T-helper 2 cell (primary cell): ENCODE measurements around the gene CD52.
A peak's percentile ranks its signal among the peaks of the same experiment; 100 is the strongest.

Source experiments
- DNase-seq, 5 experiments: peaks; one replicate each; pipeline versions ENCODE4 v3.0.0 to v3.0.0-alpha.2; 2012 to 2022

CD52 gene

DNA sequence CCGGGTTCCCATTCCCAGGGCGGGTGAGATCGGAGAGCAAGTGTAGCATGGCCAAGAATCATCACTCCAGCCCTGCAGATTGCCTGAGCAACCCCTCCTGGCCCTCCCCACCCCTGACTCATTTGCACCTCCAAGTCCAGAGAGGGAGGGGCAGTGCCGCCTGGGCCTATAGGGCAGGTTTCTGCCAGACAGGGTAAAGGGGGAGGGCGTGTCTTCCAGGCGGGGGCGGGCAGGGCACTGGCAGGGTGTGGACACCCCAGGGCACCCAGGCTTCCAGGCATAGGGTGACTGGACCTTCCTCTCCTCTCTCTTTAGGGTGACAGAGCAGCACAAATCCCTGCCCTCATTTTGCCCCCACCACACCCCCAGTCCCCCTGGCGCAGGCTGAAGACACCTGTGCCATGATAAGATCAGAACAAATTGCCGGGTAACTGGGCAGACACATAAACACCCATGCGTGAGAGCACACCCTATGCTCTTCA is 39.4 kb downstream of the CD52 start:
- no peak for DNase-seq

DNA sequence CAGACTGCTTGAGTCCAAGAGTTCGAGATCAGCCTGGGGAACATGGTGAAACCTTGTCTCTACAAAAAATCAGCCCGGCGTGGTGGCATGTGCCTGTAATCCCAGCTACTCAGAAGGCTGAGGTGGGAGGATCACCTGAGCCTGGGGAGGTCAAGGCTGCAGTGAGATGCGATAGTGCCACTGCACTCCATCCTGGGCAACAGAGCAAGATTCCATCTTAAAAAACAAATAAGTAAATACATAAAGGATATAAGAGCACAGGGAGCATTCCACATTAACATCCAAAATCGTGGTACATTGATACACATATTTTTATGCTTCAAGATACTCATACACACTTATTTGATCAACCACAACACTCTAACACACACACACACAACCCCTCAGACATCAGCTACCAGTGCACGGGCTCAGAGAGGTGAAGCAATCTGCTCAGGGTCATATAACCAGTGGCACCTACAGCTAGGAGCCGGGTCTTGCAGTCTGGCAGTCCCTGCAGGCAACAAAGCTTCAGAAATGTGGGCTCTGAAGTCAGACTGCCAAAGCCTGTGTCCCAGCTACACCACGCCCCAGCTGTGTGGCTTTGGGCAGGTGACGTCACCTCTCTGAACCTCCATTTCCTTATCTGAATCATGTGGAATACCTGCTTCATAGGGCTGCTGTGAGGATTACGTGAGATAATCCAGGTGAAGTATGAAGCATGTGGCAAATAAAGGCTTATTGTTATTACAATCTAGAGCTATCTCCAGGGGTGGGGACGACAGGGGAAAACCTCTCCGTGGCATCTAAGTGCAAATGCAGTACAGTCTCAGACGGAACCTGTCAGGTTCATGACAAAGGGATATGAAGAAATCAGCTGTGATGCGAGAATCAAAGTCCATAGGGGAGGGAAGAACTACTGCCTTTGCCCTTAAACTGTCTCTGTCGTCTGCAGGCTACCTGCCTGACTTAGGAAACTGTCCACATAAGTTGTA is 40.9 kb downstream of the CD52 start:
- DNase-seq, result peak; percentile 25 to 79 (median 69)

DNA sequence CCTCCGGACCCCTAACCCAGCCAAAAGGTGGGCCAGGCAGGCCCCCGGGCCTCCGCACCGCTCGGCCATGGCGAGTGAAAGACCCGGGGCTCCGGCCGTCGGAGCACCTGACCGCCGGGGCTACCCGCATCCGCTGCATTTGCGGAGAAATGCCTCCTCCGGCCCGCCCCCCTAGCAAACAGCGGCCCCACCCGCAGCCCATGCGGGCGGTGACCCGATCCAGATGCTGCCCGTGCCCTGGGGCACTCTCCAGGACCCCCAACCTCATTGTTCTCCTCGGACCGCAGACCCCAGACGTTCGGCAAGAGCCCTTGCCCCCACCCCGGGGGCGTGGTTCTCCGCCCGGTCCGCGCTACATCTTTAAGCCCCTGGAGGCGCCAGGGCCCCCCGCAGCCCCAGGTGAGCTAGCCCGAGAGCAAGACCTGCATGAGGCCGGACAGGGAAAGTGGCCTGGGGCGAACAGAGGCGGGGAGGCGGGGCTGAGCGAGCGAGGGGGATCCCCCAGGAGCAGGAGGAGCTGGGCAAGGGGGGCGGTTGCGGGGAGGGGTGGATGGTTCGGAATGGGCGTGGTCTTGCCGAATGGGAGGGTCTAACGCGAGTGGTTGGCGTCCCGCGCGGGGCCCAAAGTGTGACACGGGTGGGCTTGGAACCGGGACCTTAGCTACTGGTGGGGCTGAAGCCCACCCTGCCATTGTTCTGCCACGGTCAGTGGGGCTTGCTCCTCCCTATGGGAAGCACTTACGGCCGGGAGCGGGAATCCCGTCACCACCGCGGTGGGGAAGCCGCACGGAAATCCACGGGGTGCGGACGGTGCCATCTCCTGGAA is 42.4 kb downstream of the CD52 start:
- peak in 4 of 5 experiments; percentile 18 to 49 (median 41) for DNase-seq

DNA sequence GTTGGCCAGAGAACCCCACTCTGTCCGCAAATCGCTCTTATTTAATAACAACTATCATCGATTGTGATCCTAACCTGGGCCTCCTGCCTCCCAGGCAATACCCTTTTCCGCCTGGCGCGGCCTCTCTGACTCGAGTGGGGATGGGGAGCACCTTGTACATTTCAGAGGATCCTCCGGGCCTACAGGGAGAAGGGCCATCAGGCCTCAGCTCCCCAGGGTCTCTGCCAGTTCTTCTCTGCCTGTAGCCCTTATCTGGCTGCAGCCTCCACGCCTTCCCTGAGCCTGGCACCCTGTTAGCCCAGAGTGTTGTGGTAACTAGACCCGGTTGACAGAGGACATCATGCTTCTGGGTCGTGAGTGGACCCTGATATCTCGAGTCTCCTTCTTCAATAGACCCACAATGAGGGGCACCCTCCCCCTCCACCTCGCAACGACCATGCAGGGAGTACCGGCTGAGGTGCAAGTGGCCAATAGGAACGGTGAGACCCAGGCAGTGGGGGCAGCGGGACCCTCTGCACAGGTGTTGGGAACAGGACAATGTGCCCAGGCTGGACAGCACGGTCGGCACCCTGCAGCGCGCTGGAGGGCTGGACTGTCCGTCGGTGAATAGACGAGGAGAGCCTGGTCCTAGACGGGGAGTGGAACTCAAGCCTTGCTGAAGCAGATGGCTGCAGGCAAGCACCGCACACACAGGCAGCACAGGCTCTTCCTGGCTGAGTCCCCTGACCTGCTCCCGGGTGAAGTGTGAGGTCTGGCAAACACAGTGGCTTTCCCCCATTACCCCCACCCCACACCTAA is 43.2 kb downstream of the CD52 start:
- no peak for DNase-seq

DNA sequence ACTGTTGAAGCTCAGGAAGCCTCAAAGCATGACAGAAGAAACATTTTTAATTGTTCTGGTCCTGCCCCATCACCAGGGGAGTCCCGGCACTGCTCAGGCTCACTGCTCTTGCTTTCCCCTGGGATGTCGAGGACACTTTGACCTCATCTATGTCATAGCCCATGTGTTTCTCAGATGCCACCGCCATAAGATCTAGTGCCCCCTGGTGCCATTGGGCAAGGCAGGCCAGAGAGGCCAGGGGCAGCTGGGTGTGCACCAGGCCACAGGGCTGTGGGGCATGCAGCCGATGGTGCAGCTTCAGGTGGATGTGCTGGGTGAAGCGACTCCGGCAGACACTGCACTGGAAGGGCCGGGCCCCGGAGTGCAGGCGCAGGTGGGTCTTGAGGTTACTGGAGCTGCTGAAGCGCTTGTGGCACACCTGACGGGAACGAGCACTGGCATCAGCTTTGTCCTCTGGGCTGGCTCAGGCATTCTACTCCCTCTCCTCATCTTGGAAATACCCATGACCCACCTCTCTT is 43.9 kb downstream of the CD52 start:
- no peak for DNase-seq

DNA sequence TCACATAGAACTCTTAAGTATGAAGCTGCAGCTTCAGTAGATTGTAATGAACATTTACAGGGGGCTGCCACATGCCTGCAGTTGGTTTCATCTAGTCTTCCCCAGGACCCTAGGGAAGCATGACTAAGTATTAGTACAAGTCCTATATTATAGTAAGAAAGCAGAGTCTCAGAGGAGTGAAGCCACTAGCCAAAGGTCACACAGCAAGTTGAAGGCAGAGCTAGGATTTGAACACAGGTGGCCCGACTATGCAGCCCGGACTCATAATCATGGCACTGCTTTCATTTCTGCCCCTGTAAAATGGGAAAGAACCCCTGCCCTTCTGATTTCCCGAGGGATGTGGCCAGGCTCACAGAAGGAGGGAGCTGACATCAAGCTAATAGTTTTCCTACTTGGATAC is 44.6 kb downstream of the CD52 start:
- no peak for DNase-seq

DNA sequence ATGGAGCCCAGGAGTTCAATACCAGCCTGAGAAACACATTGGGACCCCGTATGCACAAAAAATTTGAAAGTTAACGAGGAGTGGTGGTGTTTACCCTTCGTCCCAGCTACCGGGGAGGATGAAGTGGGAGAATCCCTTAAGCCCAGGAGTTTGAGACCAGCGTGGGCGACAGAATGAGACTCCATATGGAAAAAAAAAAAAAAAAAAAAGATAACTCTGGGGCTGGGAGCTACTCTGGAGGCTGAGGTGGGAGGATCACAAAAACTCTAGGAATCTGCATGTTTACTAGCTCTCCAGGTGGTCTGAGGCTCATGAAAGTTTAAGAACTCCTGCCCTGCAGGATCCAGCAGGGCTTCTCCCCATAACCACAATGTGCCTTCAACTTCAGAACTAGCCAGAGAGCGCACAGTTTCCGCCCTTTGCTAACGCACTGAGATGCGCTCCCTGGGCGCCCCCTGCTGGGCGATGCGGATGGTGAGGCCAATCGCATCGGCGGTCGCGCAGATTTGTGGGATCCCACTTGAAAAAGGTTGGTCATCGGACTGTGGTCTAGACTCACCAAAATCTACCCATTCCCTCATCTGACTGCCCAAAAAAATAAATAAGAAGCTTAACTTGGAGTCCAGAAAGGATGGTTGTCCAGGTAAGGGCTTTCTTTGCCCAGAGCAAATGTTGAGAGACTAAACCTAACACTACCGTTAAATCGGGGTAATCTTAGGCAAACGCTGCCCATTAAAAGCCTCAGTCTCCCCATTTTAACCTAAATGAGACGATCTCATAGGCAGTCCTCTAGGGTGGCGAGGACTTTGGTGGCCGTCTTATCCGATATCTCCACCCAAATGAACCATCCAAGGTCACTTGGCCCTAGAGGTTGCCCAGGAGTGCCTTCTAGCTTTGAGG is 46.0 kb downstream of the CD52 start:
- DNase-seq, result peak; percentile 67 to 81 (median 75)

DNA sequence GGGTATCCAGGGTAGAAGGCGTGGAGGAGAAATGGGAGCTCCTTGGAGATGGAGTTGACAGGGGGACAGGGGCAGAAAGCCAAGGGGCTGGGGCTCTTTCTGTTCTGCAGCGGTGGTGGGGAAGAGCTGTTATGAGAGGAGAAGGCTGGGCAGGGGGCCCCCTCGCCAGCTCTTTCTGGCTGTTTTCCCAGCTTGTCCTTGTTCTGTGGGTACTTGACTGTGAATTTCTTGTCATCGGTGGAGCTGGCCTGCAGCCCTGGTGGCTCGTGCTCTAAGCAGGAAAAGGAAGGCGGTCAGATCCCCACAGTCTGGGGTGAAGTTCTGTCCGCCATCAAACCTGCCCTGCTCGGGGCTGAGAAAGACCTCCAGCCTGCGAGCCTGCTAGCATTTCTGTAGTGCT is 47.2 kb downstream of the CD52 start:
- DNase-seq, result no peak

DNA sequence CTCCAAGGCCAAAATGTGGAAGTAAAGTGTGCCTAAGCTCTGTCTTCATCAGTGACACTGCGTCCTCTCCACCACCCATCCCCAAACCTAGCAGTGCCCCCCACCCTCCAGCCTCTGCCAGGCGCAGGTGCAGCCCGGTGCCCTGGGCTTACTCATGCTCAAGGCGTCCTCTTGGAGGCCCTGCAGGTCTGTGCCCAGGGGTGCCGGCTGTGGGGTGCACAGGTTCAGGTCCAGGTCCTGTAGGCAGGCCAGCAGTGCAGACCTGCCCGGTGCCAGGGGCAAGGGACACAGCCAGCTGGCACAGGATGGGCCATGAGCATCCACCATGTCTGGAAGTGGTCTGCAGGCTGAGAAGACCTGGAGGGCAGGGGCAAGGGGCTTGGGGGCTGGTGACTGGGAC is 49.7 kb downstream of the CD52 start:
- no peak for DNase-seq

DNA sequence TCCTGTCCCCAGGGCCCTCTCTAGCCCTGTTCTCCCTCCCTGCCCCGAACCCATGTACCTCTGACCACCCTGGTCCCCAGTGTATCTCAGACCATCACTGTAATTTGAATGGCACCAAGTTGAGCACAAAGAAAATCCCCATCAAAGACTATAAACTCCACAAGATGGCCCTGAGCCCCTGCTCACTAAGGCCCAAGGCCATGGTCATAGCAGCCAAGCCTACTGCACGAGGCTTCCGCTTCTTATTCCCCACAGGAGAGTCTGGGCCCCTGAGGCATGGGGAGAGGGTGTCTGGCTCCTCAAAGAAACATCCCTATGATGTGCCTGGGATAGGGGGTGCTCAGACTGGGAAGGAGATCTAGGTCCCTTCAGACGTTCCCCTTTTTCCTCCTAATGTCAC is 50.2 kb downstream of the CD52 start:
- no peak for DNase-seq

DNA sequence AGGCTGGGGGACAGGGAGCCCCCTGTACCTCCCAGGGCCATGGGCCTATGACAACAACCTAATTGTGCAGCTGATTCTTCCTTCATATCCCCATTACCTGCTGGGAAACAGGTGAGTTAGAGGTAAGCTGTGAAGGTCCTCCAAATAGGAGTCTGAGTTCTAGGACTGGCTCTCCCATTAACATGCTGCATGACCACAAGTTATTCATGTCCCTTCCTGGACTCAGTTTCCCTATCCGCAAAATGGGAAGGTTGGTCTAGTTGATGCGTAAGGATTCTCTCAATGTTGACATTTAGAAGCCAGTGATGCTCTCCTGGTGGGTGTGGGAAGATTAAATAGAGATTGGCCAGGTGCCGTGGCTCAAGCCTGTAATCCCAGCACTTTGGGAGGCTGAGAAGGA is 50.7 kb downstream of the CD52 start:
- no peak for DNase-seq
